ENCODE data around the gene CD58. TPM values are rescaled to one million over a fixed set of nuclear protein-coding genes. Genes with fewer than 3 reads are reported as not detected.

CD58 gene
- total RNA-seq, 1 donor from 2014 or later: 160 TPM

- no peak for TF ChIP-seq CTCF (IDR thresholded peaks at IDR 0.05)
- H3K4me3 Mint-ChIP-seq: no peak overlapping the region
- H3K27me3 Mint-ChIP-seq: peaks cover 6% of the 10 kb centered on the region
- no peak for ATAC-seq (ENCODE audit: low read depth)
- intact Hi-C loops (cut with micrococcal nuclease): no loop called here
- CTCF ChIA-PET: interaction anchor here (1.9 kb wide), 1 partner anchor 19 kb away, joined by 13 read pairs; no protein-coding TSS in a partner anchor
- no peaks in the 10 kb centered on the region for H3K4me1 Mint-ChIP-seq
- no peaks in the 10 kb centered on the region for H3K9me3 Mint-ChIP-seq
- no peak overlapping the region for H3K27ac Mint-ChIP-seq
- no peak for DNase-seq
- POLR2A ChIA-PET: no interaction called here
- no peaks in the 10 kb centered on the region for H3K36me3 Mint-ChIP-seq (ENCODE audit: low read depth)
These were observed 103.8 kb downstream of the CD58 start for GRCh38 chr1:116466810-116467557.

- POLR2A ChIA-PET: no interaction called here
- ATAC-seq (ENCODE audit: low read depth) (no peak), DNase-seq (no peak)
- Mint-ChIP-seq H3K9me3 (no peaks in the 10 kb centered on the region), H3K36me3 (ENCODE audit: low read depth) (no peaks in the 10 kb centered on the region), H3K4me1 (no peaks in the 10 kb centered on the region), H3K4me3 (no peak overlapping the region), H3K27ac (no peak overlapping the region), H3K27me3 (peaks cover 6% of the 10 kb centered on the region)
- intact Hi-C loops (cut with micrococcal nuclease): no loop called here
- TF ChIP-seq CTCF (IDR thresholded peaks at IDR 0.05): no peak
- CTCF ChIA-PET: interaction anchor here (1.9 kb wide), 1 partner anchor 20 kb away, joined by 13 read pairs; no protein-coding TSS in a partner anchor
These were observed 104.8 kb downstream of the CD58 start for GRCh38 chr1:116465845-116466685.

GRCh38 chr1:116465477-116465844 lies 105.4 kb downstream of the CD58 start:
- peaks cover 6% of the 10 kb centered on the region for H3K27me3 Mint-ChIP-seq
- no peak for ATAC-seq (ENCODE audit: low read depth)
- ChIA-PET POLR2A (no interaction called here), CTCF (no interaction called here)
- DNase-seq: no peak
- no peaks in the 10 kb centered on the region for H3K36me3 Mint-ChIP-seq (ENCODE audit: low read depth)
- intact Hi-C loops (cut with micrococcal nuclease): no loop called here
- no peaks in the 10 kb centered on the region for H3K4me1 Mint-ChIP-seq
- no peak for TF ChIP-seq CTCF (IDR thresholded peaks at IDR 0.05)
- H3K9me3 Mint-ChIP-seq: no peaks in the 10 kb centered on the region
- H3K4me3 Mint-ChIP-seq: no peak overlapping the region
- H3K27ac Mint-ChIP-seq: no peak overlapping the region

Other genes with a start within 250 kb of the CD58 start
- gene ATP1A1, start 197.8 kb downstream of the CD58 start, total RNA-seq: 139 and 151 TPM in 2 replicates
- 6.8 and 7.2 TPM in 2 replicates for gene IGSF3, start 96.7 kb upstream of the CD58 start, total RNA-seq
- 0.35 and 0.37 TPM in 2 replicates for gene CD2, start 183.4 kb upstream of the CD58 start, total RNA-seq

Measured in activated B cell treated with CpG ODN at 0.5 μM for 24 hours (primary cell).